Hepatocyte (in vitro differentiated cells): Measurements from ENCODE around the gene TEX14. TPM values are rescaled to one million over a fixed set of nuclear protein-coding genes. Genes with fewer than 3 reads are reported as not detected.

Experiments used
- DNase-seq: peaks from one replicate; pipeline ENCODE4 v3.0.0-alpha.2; 2016; ENCODE audit warnings: low spot score
- H2AFZ ChIP-seq: fragments of 200-600 bp; sonication (generic); 2 replicates; pipeline ENCODE4 v1.6.0; 2016; ENCODE audit warnings: antibody characterized with exemption, mild to moderate bottlenecking
- H3K27ac ChIP-seq: fragments of 200-600 bp; sonication (generic); 2 replicates; pipeline ENCODE4 v1.5.1; 2016; ENCODE audit warnings: mild to moderate bottlenecking
- H3K27me3 ChIP-seq: fragments of 200-600 bp; sonication (generic); 2 replicates; pipeline ENCODE4 v1.6.1; 2016
- H3K36me3 ChIP-seq: fragments of 200-600 bp; sonication (generic); replicated peaks from 2 replicates; pipeline ENCODE4 v1.5.1; 2016; ENCODE audit warnings: low read depth; ENCODE audit not compliant: insufficient read depth
- H3K4me1 ChIP-seq: fragments of 200-600 bp; sonication (generic); 2 replicates; pipeline ENCODE4 v1.5.1; 2016; ENCODE audit warnings: mild to moderate bottlenecking, moderate library complexity; ENCODE audit not compliant: insufficient read depth
- H3K4me2 ChIP-seq: fragments of 200-600 bp; sonication (generic); 2 replicates; pipeline ENCODE4 v1.6.0; 2016
- H3K4me3 ChIP-seq: fragments of 200-600 bp; sonication (generic); 2 replicates; pipeline ENCODE4 v1.5.1; 2016; ENCODE audit warnings: mild to moderate bottlenecking
- H3K79me2 ChIP-seq: fragments of 200-600 bp; sonication (generic); 2 replicates; pipeline ENCODE4 v1.6.0; 2017; ENCODE audit warnings: mild to moderate bottlenecking
- H3K9me2 ChIP-seq: fragments of 200-600 bp; sonication (generic); replicated peaks from 2 replicates; pipeline ENCODE4 v1.6.0; 2017; ENCODE audit warnings: mild to moderate bottlenecking; ENCODE audit not compliant: insufficient read depth
- H3K9me3 ChIP-seq: fragments of 200-600 bp; sonication (generic); 2 replicates; pipeline ENCODE4 v1.5.1; 2016; ENCODE audit warnings: low read depth, mild to moderate bottlenecking
- H4K20me1 ChIP-seq: fragments of 200-600 bp; sonication (generic); 2 replicates; pipeline ENCODE4 v1.6.0; 2016; ENCODE audit warnings: mild to moderate bottlenecking; ENCODE audit not compliant: insufficient read depth, poor library complexity, severe bottlenecking
- CTCF ChIP-seq: fragments of 200-600 bp; sonication (generic); IDR thresholded peaks from 2 replicates; pipeline ENCODE4 v1.5.1; 2016; ENCODE audit warnings: antibody characterized with exemption, mild to moderate bottlenecking; ENCODE audit not compliant: poor library complexity
- EZH2 ChIP-seq: fragments of 200-600 bp; sonication (generic); IDR thresholded peaks from 2 replicates; pipeline ENCODE4 v1.6.1; 2016; ENCODE audit warnings: antibody characterized with exemption, mild to moderate bottlenecking, borderline replicate concordance
- EZH2phosphoT487 ChIP-seq: fragments of 200-600 bp; sonication (generic); IDR thresholded peaks from one replicate; pipeline ENCODE4 v1.6.1; 2018; ENCODE audit warnings: antibody characterized with exemption, mild to moderate bottlenecking, low read depth, moderate library complexity; ENCODE audit not compliant: unreplicated experiment, severe bottlenecking
- WGBS: methylation state at CpG from one replicate; pipeline ENCODE4 v1.1.6; 2016; ENCODE audit warnings: low lambda C conversion rate; ENCODE audit errors: missing lambda C conversion rate; 5-methylcytosine and 5-hydroxymethylcytosine counted together
- polyA plus RNA-seq: library from polyadenylated mRNA; unstranded; fragments of >200 nt; fragmentation: Nextera tagmentation; extraction: Ambion mirVana; gene quantifications from 2 replicates; pipeline ENCODE4 v1.2.1, GENCODE V29; 2016
- total RNA-seq: library from RNA; depleted of rRNA; stranded (reverse); fragments of >200 nt; gene quantifications from 2 replicates; pipeline ENCODE4 v1.2.3, GENCODE V29; 2014

Gene TEX14
- total and polyA plus RNA-seq, 2 experiments from 2014 or later, result 0.07 TPM; not detected in 1

- Histone ChIP-seq H3K4me3 (no peak overlapping the region), H3K36me3 (peaks cover 3% of the 10 kb centered on the region), H3K4me1 (peaks cover 20% of the 10 kb centered on the region), H3K27ac (peak overlapping the region; percentile 94), H3K27me3 (no peaks in the 10 kb centered on the region), H3K9me2 (no peaks in the 10 kb centered on the region), H3K9me3 (no peaks in the 10 kb centered on the region), H4K20me1 (peaks cover 3% of the 10 kb centered on the region), H3K4me2 (peak overlapping the region; percentile 81), H2AFZ (no peak overlapping the region), H3K79me2 (peaks cover 48% of the 10 kb centered on the region)
- no peak for TF ChIP-seq EZH2
- TF ChIP-seq EZH2phosphoT487, result no peak
- no peak for TF ChIP-seq CTCF
- no peak for DNase-seq
- WGBS, result 85% methylated on average over 2 of the region's 2 CpGs
Measured at GRCh38 chr17:58515286-58515685, 176.6 kb downstream of the TEX14 start.

GRCh38 chr17:58514770-58515157 is 177.1 kb downstream of the TEX14 start:
- peak overlapping the region; percentile 94 for H3K27ac ChIP-seq
- peak overlapping the region; percentile 81 for H3K4me2 ChIP-seq
- H3K9me2 ChIP-seq, result no peaks in the 10 kb centered on the region
- no peaks in the 10 kb centered on the region for H3K27me3 ChIP-seq
- H3K4me3 ChIP-seq, result no peak overlapping the region
- no peak for TF ChIP-seq EZH2phosphoT487
- H3K9me3 ChIP-seq, result no peaks in the 10 kb centered on the region
- H3K4me1 ChIP-seq, result peaks cover 20% of the 10 kb centered on the region
- no peak for DNase-seq
- peak overlapping the region; percentile 46 for H2AFZ ChIP-seq
- H3K36me3 ChIP-seq, result peaks cover 3% of the 10 kb centered on the region
- peaks cover 3% of the 10 kb centered on the region for H4K20me1 ChIP-seq
- H3K79me2 ChIP-seq, result peaks cover 48% of the 10 kb centered on the region
- WGBS, result 33% methylated on average over 6 of the region's 11 CpGs

GRCh38 chr17:58513965-58514769 is 177.7 kb downstream of the TEX14 start, which contains the start of gene MTMR4:
Gene MTMR4 (minus strand): TSS chr17:58514638. CDS start chr17:58514407, 231 bp downstream.
- peaks cover 3% of the 10 kb centered on the region for H4K20me1 ChIP-seq
- peaks cover 3% of the 10 kb centered on the region for H3K36me3 ChIP-seq
- TF ChIP-seq EZH2, result no peak
- TF ChIP-seq EZH2phosphoT487, result no peak
- no peak for TF ChIP-seq CTCF
- H3K4me2 ChIP-seq, result peak within 1 kb of the TSS; percentile 81
- peaks cover 20% of the 10 kb centered on the region for H3K4me1 ChIP-seq
- peak within 1 kb of the TSS; percentile 68 for H3K4me3 ChIP-seq
- no peaks in the 10 kb centered on the region for H3K9me2 ChIP-seq
- DNase-seq, result peak; percentile 94
- H3K9me3 ChIP-seq, result no peaks in the 10 kb centered on the region
- peak within 1 kb of the TSS; percentile 46 for H2AFZ ChIP-seq
- peak within 1 kb of the TSS; percentile 94 for H3K27ac ChIP-seq
- H3K27me3 ChIP-seq, result no peaks in the 10 kb centered on the region
- peaks cover 48% of the 10 kb centered on the region for H3K79me2 ChIP-seq
- WGBS, result 1% methylated on average over 42 of the region's 64 CpGs

- Histone ChIP-seq H3K79me2 (peaks cover 48% of the 10 kb centered on the region), H3K4me1 (peaks cover 20% of the 10 kb centered on the region), H3K36me3 (peaks cover 3% of the 10 kb centered on the region), H3K9me2 (no peaks in the 10 kb centered on the region), H3K27ac (no peak overlapping the region), H4K20me1 (peaks cover 3% of the 10 kb centered on the region), H3K4me3 (peak overlapping the region; percentile 68), H3K27me3 (no peaks in the 10 kb centered on the region), H2AFZ (no peak overlapping the region), H3K9me3 (no peaks in the 10 kb centered on the region), H3K4me2 (peak overlapping the region; percentile 81)
- 31% methylated on average over 13 of the region's 14 CpGs for WGBS
- TF ChIP-seq EZH2 (no peak), CTCF (no peak), EZH2phosphoT487 (no peak)
- no peak for DNase-seq
Measured at GRCh38 chr17:58513267-58513964, 178.4 kb downstream of the TEX14 start.
